HG02678 (cell line): ENCODE measurements around the gene SPTY2D1.
"Not testable (repeated sequence)": the region's sequence is repeated elsewhere in the genome, so short reads cannot be mapped to it uniquely, and the experiment has no call there.

Source experiments
- ATAC-seq: cut with Tn5 transposase; IDR thresholded peaks from one replicate; pipeline ENCODE4 v1.9.1; 2021; ENCODE audit warnings: mild to moderate bottlenecking, moderate library complexity; ENCODE audit not compliant: unreplicated experiment

Gene SPTY2D1

GRCh38 chr11:18618342-18619025 is 15.7 kb downstream of the SPTY2D1 start:
- ATAC-seq = no peak

- peak; percentile 50 for ATAC-seq
Measured at GRCh38 chr11:18617688-18618341, 16.3 kb downstream of the SPTY2D1 start.

GRCh38 chr11:18615628-18616392 is 18.3 kb downstream of the SPTY2D1 start:
- ATAC-seq = peak; percentile 90

GRCh38 chr11:18614667-18615066 is 19.5 kb downstream of the SPTY2D1 start:
- no peak for ATAC-seq

GRCh38 chr11:18612394-18612793 is 21.7 kb downstream of the SPTY2D1 start:
- no peak for ATAC-seq

GRCh38 chr11:18611196-18611595 is 22.9 kb downstream of the SPTY2D1 start:
- no peak for ATAC-seq

GRCh38 chr11:18608376-18608775 is 25.8 kb downstream of the SPTY2D1 start:
- no peak for ATAC-seq

- ATAC-seq = no peak
Measured at GRCh38 chr11:18600915-18601569, 33.1 kb downstream of the SPTY2D1 start.

- ATAC-seq = no peak
Measured at GRCh38 chr11:18599739-18600230, 34.4 kb downstream of the SPTY2D1 start, which contains the start of gene MISFA. Gene MISFA (plus strand): TSS chr11:18599789. CDS start chr11:18599929, 140 bp downstream.

GRCh38 chr11:18594999-18595749 is 39.0 kb downstream of the SPTY2D1 start:
- no peak for ATAC-seq

- ATAC-seq = not testable (repeated sequence)
Measured at GRCh38 chr11:18594088-18594487, 40.1 kb downstream of the SPTY2D1 start.

GRCh38 chr11:18590571-18590970 is 43.6 kb downstream of the SPTY2D1 start:
- ATAC-seq = no peak

- ATAC-seq = peak; percentile 69
Measured at GRCh38 chr11:18588297-18589252, 45.6 kb downstream of the SPTY2D1 start, which contains the start of gene UEVLD. Gene UEVLD (minus strand): TSS chr11:18588734. CDS start chr11:18588654, 80 bp downstream.

- ATAC-seq = no peak
Measured at GRCh38 chr11:18581825-18582224, 52.3 kb downstream of the SPTY2D1 start.

GRCh38 chr11:18580113-18580766 is 53.9 kb downstream of the SPTY2D1 start:
- no peak for ATAC-seq

- ATAC-seq = peak; percentile 71
Measured at GRCh38 chr11:18578975-18579598, 55.1 kb downstream of the SPTY2D1 start.

GRCh38 chr11:18575361-18575760 is 58.8 kb downstream of the SPTY2D1 start:
- no peak for ATAC-seq

GRCh38 chr11:18567081-18567480 is 67.1 kb downstream of the SPTY2D1 start:
- no peak for ATAC-seq
